ENCODE data around the gene FBLN2.

The FBLN2 gene

GRCh38 chr3:13501521-13501920, 47.4 kb upstream of the FBLN2 start:
- TF ChIP-seq CTCF (IDR thresholded peaks at IDR 0.05; ENCODE audit: borderline replicate concordance, extremely low read depth, low read length, poor library complexity, severe bottlenecking) (no peak), EZH2 (IDR thresholded peaks at IDR 0.05; ENCODE audit: borderline replicate concordance, low read depth, low read length, severe bottlenecking) (no peak)
- no peak overlapping the region for H3K4me2 ChIP-seq (ENCODE audit: insufficient read depth, low read length)
- H2AFZ ChIP-seq (ENCODE audit: low read depth, low read length), result no peak overlapping the region
- H3K27ac ChIP-seq (ENCODE audit: low read length), result no peak overlapping the region
- no peaks in the 10 kb centered on the region for H3K27me3 ChIP-seq (ENCODE audit: insufficient read depth, low read length, poor library complexity)
- H3K36me3 ChIP-seq (ENCODE audit: insufficient read depth, low read length), result no peaks in the 10 kb centered on the region
- no peak overlapping the region for H3K4me3 ChIP-seq (ENCODE audit: low read depth in 1 of 2, low read length in 2 of 2)
- no peak overlapping the region for H3K9ac ChIP-seq (ENCODE audit: low read depth, low read length)
- ATAC-seq (ENCODE audit: insufficient read depth, low read depth) (no peak; the same call in 2 of the 3 replicates), DNase-seq (no peak)
- no peaks in the 10 kb centered on the region for H3K9me3 ChIP-seq (ENCODE audit: insufficient read depth, low read length, severe bottlenecking)
- H3K4me1 ChIP-seq (ENCODE audit: insufficient read depth, low read length), result no peaks in the 10 kb centered on the region; the same call in 1 of the 2 replicates
- H4K20me1 ChIP-seq (ENCODE audit: insufficient read depth, low read length), result no peaks in the 10 kb centered on the region
- H3K79me2 ChIP-seq (ENCODE audit: insufficient read depth, low read length), result no peaks in the 10 kb centered on the region

- H3K4me3 ChIP-seq (ENCODE audit: low read depth in 1 of 2, low read length in 2 of 2), result no peak overlapping the region
- H3K79me2 ChIP-seq (ENCODE audit: insufficient read depth, low read length), result no peaks in the 10 kb centered on the region
- no peaks in the 10 kb centered on the region for H3K36me3 ChIP-seq (ENCODE audit: insufficient read depth, low read length)
- H3K9me3 ChIP-seq (ENCODE audit: insufficient read depth, low read length, severe bottlenecking), result no peaks in the 10 kb centered on the region
- no peak overlapping the region for H3K9ac ChIP-seq (ENCODE audit: low read depth, low read length)
- no peaks in the 10 kb centered on the region for H3K27me3 ChIP-seq (ENCODE audit: insufficient read depth, low read length, poor library complexity)
- no peak for ATAC-seq (ENCODE audit: insufficient read depth, low read depth)
- H3K4me2 ChIP-seq (ENCODE audit: insufficient read depth, low read length), result no peak overlapping the region
- H2AFZ ChIP-seq (ENCODE audit: low read depth, low read length), result no peak overlapping the region
- TF ChIP-seq CTCF (IDR thresholded peaks at IDR 0.05; ENCODE audit: borderline replicate concordance, extremely low read depth, low read length, poor library complexity, severe bottlenecking) (no peak), EZH2 (IDR thresholded peaks at IDR 0.05; ENCODE audit: borderline replicate concordance, low read depth, low read length, severe bottlenecking) (no peak)
- H3K4me1 ChIP-seq (ENCODE audit: insufficient read depth, low read length), result no peaks in the 10 kb centered on the region
- no peaks in the 10 kb centered on the region for H4K20me1 ChIP-seq (ENCODE audit: insufficient read depth, low read length)
- H3K27ac ChIP-seq (ENCODE audit: low read length), result no peak overlapping the region
- DNase-seq, result no peak
These were observed 46.8 kb upstream of the FBLN2 start for GRCh38 chr3:13501958-13502790.

- H3K36me3 ChIP-seq (ENCODE audit: insufficient read depth, low read length), result no peaks in the 10 kb centered on the region
- no peaks in the 10 kb centered on the region for H3K4me1 ChIP-seq (ENCODE audit: insufficient read depth, low read length)
- H3K9me3 ChIP-seq (ENCODE audit: insufficient read depth, low read length, severe bottlenecking), result no peaks in the 10 kb centered on the region
- DNase-seq (no peak), ATAC-seq (ENCODE audit: insufficient read depth, low read depth) (no peak)
- H3K9ac ChIP-seq (ENCODE audit: low read depth, low read length), result no peak overlapping the region
- no peak for TF ChIP-seq EZH2 (IDR thresholded peaks at IDR 0.05; ENCODE audit: borderline replicate concordance, low read depth, low read length, severe bottlenecking)
- TF ChIP-seq CTCF (IDR thresholded peaks at IDR 0.05; ENCODE audit: borderline replicate concordance, extremely low read depth, low read length, poor library complexity, severe bottlenecking), result no peak
- no peak overlapping the region for H2AFZ ChIP-seq (ENCODE audit: low read depth, low read length)
- H3K4me3 ChIP-seq (ENCODE audit: low read depth in 1 of 2, low read length in 2 of 2), result no peak overlapping the region
- H3K27me3 ChIP-seq (ENCODE audit: insufficient read depth, low read length, poor library complexity), result no peaks in the 10 kb centered on the region
- no peak overlapping the region for H3K27ac ChIP-seq (ENCODE audit: low read length)
- H3K4me2 ChIP-seq (ENCODE audit: insufficient read depth, low read length), result no peak overlapping the region
- no peaks in the 10 kb centered on the region for H4K20me1 ChIP-seq (ENCODE audit: insufficient read depth, low read length)
- no peaks in the 10 kb centered on the region for H3K79me2 ChIP-seq (ENCODE audit: insufficient read depth, low read length)
These were observed 46.2 kb upstream of the FBLN2 start for GRCh38 chr3:13502791-13503060.
